HepG2 (cell line): Measurements from ENCODE around the gene KCNK10. TPM values are rescaled to one million over a fixed set of nuclear protein-coding genes. Genes with fewer than 3 reads are reported as not detected.

Experiments
- ATAC-seq: fragments of 200-7000 bp; cut with Tn5 transposase; 3 replicates; pipeline ENCODE4 v1.9.1; 2020; ENCODE audit warnings: mild to moderate bottlenecking, moderate library complexity
- BruUV-seq: library from RNA; stranded (reverse); fragments of 400-500 nt; replicated peaks from 2 replicates; lab custom pipeline; 2021; lab: Mats Ljungman, UMichigan
- CTCF ChIA-PET: fragments of 300-600 bp; formaldehyde crosslinking; extraction: SDS; loops from one replicate; lab custom pipeline; 2021; ENCODE audit warnings: low total read pairs, inconsistent platforms, low intra/inter-chr PET ratio; lab: Yijun Ruan, JAX
- POLR2A ChIA-PET: fragments of 350-600 bp; sonication (Branson Sonifier 250); formaldehyde crosslinking; loops from one replicate; lab custom pipeline; 2020; ENCODE audit warnings: antibody characterized with exemption, inconsistent platforms; lab: Yijun Ruan, JAX
- DNase-seq: peaks from one replicate; pipeline ENCODE4 v3.0.0-alpha.2; 2015; ENCODE audit warnings: low spot score
- FAIRE-seq: peaks from 3 replicates; lab custom pipeline; 2011; peaks lifted over from hg19 to GRCh38; lab: Jason Lieb, UNC
- H2AFZ ChIP-seq: one replicate; pipeline ENCODE4 v1.6.1; 2011; ENCODE audit warnings: low read length, inconsistent platforms
- H3K27ac ChIP-seq: fragments of 300-600 bp; 3 replicates; pipeline ENCODE4 v1.8.0; 2011; ENCODE audit warnings: mixed run types, mild to moderate bottlenecking, mixed read lengths, low read length, inconsistent platforms; ENCODE audit not compliant: insufficient read depth; ENCODE audit errors: extremely low read length
- H3K27me3 ChIP-seq, 2 experiments: fragments of 200-600 bp in 1 of 2; 2 replicates in 1 of 2; 3 replicates in 1 of 2; pipeline versions ENCODE4 v1.6.0 to v1.8.0; 2011; ENCODE audit warnings: low read length in 2 of 2, mild to moderate bottlenecking in 2 of 2, moderate library complexity in 2 of 2, inconsistent platforms in 1 of 2; ENCODE audit not compliant: insufficient read depth in 2 of 2, control insufficient read depth in 1 of 2
- H3K36me3 ChIP-seq, 2 experiments: fragments of 200-600 bp in 1 of 2; replicated peaks in 1 of 2; 2 replicates in 1 of 2; 3 replicates in 1 of 2; pipeline versions ENCODE4 v1.5.1 to v1.8.0; 2011; ENCODE audit warnings: low read length in 2 of 2, inconsistent platforms in 1 of 2; ENCODE audit not compliant: insufficient read depth in 2 of 2, control insufficient read depth in 1 of 2
- H3K4me1 ChIP-seq: 2 replicates; pipeline ENCODE4 v1.5.1; 2012; ENCODE audit warnings: low read length, inconsistent platforms; ENCODE audit not compliant: insufficient read depth
- H3K4me2 ChIP-seq: 2 replicates; pipeline ENCODE4 v1.6.0; 2011; ENCODE audit warnings: low read depth, low read length, inconsistent platforms
- H3K4me3 ChIP-seq, 3 experiments: fragments of 200-600 bp in 1 of 3; sonication (generic), shearing (Covaris generic) in 1 of 3; replicated peaks in 1 of 3; 2 replicates each; pipeline ENCODE4 v1.5.1; 2011 to 2016; ENCODE audit warnings: low read length in 3 of 3, inconsistent platforms in 2 of 3, low read depth in 2 of 3, mild to moderate bottlenecking in 2 of 3, control low read depth in 1 of 3, mixed read lengths in 1 of 3; ENCODE audit not compliant: insufficient read depth in 1 of 3
- H3K79me2 ChIP-seq: one replicate; pipeline ENCODE4 v1.6.1; 2011; ENCODE audit warnings: low read length, inconsistent platforms; ENCODE audit not compliant: insufficient read depth
- H3K9ac ChIP-seq: 2 replicates; pipeline ENCODE4 v1.6.0; 2011; ENCODE audit warnings: mild to moderate bottlenecking, low read depth, low read length, inconsistent platforms; ENCODE audit not compliant: insufficient read depth
- H3K9me3 ChIP-seq: 2 replicates; pipeline ENCODE4 v1.5.1; 2012; ENCODE audit warnings: mild to moderate bottlenecking, low read length
- H4K20me1 ChIP-seq: 2 replicates; pipeline ENCODE4 v1.6.0; 2011; ENCODE audit warnings: inconsistent platforms, mild to moderate bottlenecking, low read length, moderate library complexity; ENCODE audit not compliant: insufficient read depth
- ARID4A ChIP-seq: sonication (generic); formaldehyde crosslinking; IDR thresholded peaks from 2 replicates; pipeline ENCODE4 v1.5.0; 2020; ENCODE audit warnings: mild to moderate bottlenecking, missing genetic modification reagents, borderline replicate concordance
- FOXA3 ChIP-seq: IDR thresholded peaks from 2 replicates; pipeline ENCODE4 v1.6.1; 2016; ENCODE audit warnings: missing genetic modification reagents, missing compliant biosample characterization
- GABPB1 ChIP-seq: IDR thresholded peaks from 2 replicates; pipeline ENCODE4 v1.6.1; 2016; ENCODE audit warnings: mild to moderate bottlenecking, missing genetic modification reagents, moderate library complexity, missing compliant biosample characterization
- NR3C1 ChIP-seq: sonication (generic); formaldehyde crosslinking; IDR thresholded peaks from 2 replicates; pipeline ENCODE4 v1.4.0; 2020; ENCODE audit warnings: missing genetic modification reagents
- RBFOX2 ChIP-seq: fragments of 200-400 bp; formaldehyde crosslinking; IDR thresholded peaks from 2 replicates; pipeline ENCODE4 v1.6.1; 2017; ENCODE audit warnings: low read depth, mild to moderate bottlenecking, low read length
- ZFP36L2 ChIP-seq: sonication (generic); formaldehyde crosslinking; IDR thresholded peaks from 2 replicates; pipeline ENCODE4 v1.4.0; 2020; ENCODE audit warnings: missing genetic modification reagents
- ZFY ChIP-seq: sonication (generic); formaldehyde crosslinking; IDR thresholded peaks from 2 replicates; pipeline ENCODE4 v1.4.0; 2020; ENCODE audit warnings: missing genetic modification reagents
- ZKSCAN1 ChIP-seq: fragments of 150-350 bp; IDR thresholded peaks from 2 replicates; pipeline ENCODE4 v1.6.1; 2014; ENCODE audit warnings: low read length
- ZMYM3 ChIP-seq: sonication (generic); formaldehyde crosslinking; IDR thresholded peaks from 2 replicates; pipeline ENCODE4 v1.5.1; 2020; ENCODE audit warnings: mild to moderate bottlenecking, missing genetic modification reagents
- ZNF577 ChIP-seq: sonication (generic); formaldehyde crosslinking; IDR thresholded peaks from 2 replicates; pipeline ENCODE4 v1.4.0; 2020; ENCODE audit warnings: mild to moderate bottlenecking, low read depth, missing genetic modification reagents, borderline replicate concordance
- ZNF678 ChIP-seq: sonication (generic); formaldehyde crosslinking; IDR thresholded peaks from 2 replicates; pipeline ENCODE4 v1.4.0; 2020; ENCODE audit warnings: mild to moderate bottlenecking, missing genetic modification reagents
- WGBS: methylation state at CpG from one replicate; pipeline ENCODE4 v1.1.6; 2017; ENCODE audit warnings: low lambda C conversion rate; 5-methylcytosine and 5-hydroxymethylcytosine counted together
- in situ Hi-C: cut with HindIII; loops from 2 replicates; pipeline ENCODE4 v1.10.0; 2017; ENCODE audit warnings: low pct_unique_long_range_greater_than_20kb; ENCODE audit not compliant: extremely low pct_ligation_motif_present
- intact Hi-C: fragments of 100-400 bp; cut with micrococcal nuclease; formaldehyde crosslinking; loops from one replicate; pipeline ENCODE4 v1.10.0; 2022; ENCODE audit not compliant: unreplicated experiment
- polyA plus RNA-seq, 8 experiments: library from polyadenylated mRNA; depleted of rRNA in 3 of 8; stranded (reverse) in 7 of 8; unstranded in 1 of 8; fragments of >200 nt; fragmentation: Illumina TruSeq in 4 of 8; extraction: Trizol in 4 of 8; gene quantifications; 2 replicates each; pipeline versions ENCODE4 v1.2.1 to v1.2.3, GENCODE V29; 2011 to 2016; ENCODE audit warnings: low read depth in 4 of 8, missing spikeins in 1 of 8, mixed read lengths in 1 of 8; ENCODE audit not compliant: insufficient read depth in 1 of 8
- total RNA-seq, 5 experiments: library from RNA; depleted of rRNA; stranded (reverse); fragments of >200 nt; fragmentation: Illumina TruSeq; extraction: Trizol; gene quantifications; 2 replicates each; pipeline ENCODE4 v1.2.3, GENCODE V29; 2016; ENCODE audit warnings: low read depth in 1 of 5
- TF ChIP-seq, protein P1 (sequence below): sonication (generic); formaldehyde crosslinking; IDR thresholded peaks from 2 replicates; pipeline ENCODE4 v1.9.0; 2021; ENCODE audit warnings: missing genetic modification reagents, mild to moderate bottlenecking, borderline replicate concordance
- TF ChIP-seq, protein P2 (sequence below): sonication (generic); formaldehyde crosslinking; IDR thresholded peaks from 2 replicates; pipeline ENCODE4 v1.4.0; 2020; ENCODE audit warnings: mild to moderate bottlenecking, missing genetic modification reagents, borderline replicate concordance

The KCNK10 gene
- total and polyA plus RNA-seq, 2 of the 13 experiments (the other 11 are each of a cell fraction or from before 2014, with no cell fraction given) = not detected

DNA sequence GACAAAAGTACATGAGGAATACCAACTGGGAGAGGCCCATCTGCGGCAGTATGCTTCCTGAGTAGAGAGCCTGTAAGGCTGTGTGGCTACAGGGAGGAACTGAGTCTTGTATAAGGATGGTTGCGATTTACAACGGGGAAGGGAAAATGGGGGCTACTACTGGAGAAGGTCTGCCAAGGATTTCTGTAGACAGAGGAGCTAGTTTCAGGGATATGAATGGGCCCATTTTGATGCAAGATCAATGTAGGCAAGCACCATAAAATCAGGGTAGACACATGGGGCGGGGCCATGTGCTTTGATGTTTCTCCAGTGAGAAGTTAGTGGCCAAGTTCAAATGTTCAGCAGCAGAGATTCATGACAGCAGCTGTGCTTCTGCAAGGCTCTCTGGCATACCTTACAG is 168.7 kb downstream of the KCNK10 start:
- POLR2A ChIA-PET = no interaction called here
- Histone ChIP-seq H3K4me2 (no peak overlapping the region), H3K27ac (no peak overlapping the region), H3K9me3 (no peaks in the 10 kb centered on the region), H3K9ac (no peak overlapping the region), H3K4me3 (no peak overlapping the region), H3K4me1 (no peaks in the 10 kb centered on the region), H3K36me3 (no peaks in the 10 kb centered on the region), H3K27me3 (peaks cover 0 to 4% of the 10 kb centered on the region in 2 experiments; a peak in 2 of 5 replicates), H4K20me1 (no peaks in the 10 kb centered on the region), H3K79me2 (no peaks in the 10 kb centered on the region), H2AFZ (no peak overlapping the region)
- TF ChIP-seq ZFP36L2 (CRISPR knock-in tag) (no peak), ZFY (CRISPR knock-in tag) (no peak), ZNF577 (CRISPR knock-in tag) (no peak), FOXA3 (CRISPR knock-in tag) (no peak), NR3C1 (CRISPR knock-in tag) (no peak), ARID4A (CRISPR knock-in tag) (no peak), GABPB1 (CRISPR knock-in tag) (no peak), ZMYM3 (CRISPR knock-in tag) (no peak), RBFOX2 (no peak), ZNF678 (CRISPR knock-in tag) (no peak), ZKSCAN1 (no peak)
- TF ChIP-seq, protein P1, sequence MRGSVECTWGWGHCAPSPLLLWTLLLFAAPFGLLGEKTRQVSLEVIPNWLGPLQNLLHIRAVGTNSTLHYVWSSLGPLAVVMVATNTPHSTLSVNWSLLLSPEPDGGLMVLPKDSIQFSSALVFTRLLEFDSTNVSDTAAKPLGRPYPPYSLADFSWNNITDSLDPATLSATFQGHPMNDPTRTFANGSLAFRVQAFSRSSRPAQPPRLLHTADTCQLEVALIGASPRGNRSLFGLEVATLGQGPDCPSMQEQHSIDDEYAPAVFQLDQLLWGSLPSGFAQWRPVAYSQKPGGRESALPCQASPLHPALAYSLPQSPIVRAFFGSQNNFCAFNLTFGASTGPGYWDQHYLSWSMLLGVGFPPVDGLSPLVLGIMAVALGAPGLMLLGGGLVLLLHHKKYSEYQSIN (CRISPR knock-in tag) = no peak
- TF ChIP-seq, protein P2, sequence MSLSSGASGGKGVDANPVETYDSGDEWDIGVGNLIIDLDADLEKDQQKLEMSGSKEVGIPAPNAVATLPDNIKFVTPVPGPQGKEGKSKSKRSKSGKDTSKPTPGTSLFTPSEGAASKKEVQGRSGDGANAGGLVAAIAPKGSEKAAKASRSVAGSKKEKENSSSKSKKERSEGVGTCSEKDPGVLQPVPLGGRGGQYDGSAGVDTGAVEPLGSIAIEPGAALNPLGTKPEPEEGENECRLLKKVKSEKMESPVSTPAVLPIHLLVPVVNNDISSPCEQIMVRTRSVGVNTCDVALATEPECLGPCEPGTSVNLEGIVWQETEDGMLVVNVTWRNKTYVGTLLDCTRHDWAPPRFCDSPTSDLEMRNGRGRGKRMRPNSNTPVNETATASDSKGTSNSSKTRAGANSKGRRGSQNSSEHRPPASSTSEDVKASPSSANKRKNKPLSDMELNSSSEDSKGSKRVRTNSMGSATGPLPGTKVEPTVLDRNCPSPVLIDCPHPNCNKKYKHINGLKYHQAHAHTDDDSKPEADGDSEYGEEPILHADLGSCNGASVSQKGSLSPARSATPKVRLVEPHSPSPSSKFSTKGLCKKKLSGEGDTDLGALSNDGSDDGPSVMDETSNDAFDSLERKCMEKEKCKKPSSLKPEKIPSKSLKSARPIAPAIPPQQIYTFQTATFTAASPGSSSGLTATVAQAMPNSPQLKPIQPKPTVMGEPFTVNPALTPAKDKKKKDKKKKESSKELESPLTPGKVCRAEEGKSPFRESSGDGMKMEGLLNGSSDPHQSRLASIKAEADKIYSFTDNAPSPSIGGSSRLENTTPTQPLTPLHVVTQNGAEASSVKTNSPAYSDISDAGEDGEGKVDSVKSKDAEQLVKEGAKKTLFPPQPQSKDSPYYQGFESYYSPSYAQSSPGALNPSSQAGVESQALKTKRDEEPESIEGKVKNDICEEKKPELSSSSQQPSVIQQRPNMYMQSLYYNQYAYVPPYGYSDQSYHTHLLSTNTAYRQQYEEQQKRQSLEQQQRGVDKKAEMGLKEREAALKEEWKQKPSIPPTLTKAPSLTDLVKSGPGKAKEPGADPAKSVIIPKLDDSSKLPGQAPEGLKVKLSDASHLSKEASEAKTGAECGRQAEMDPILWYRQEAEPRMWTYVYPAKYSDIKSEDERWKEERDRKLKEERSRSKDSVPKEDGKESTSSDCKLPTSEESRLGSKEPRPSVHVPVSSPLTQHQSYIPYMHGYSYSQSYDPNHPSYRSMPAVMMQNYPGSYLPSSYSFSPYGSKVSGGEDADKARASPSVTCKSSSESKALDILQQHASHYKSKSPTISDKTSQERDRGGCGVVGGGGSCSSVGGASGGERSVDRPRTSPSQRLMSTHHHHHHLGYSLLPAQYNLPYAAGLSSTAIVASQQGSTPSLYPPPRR (CRISPR knock-in tag) = no peak
- FAIRE-seq (no peak), DNase-seq (no peak), ATAC-seq (no peak)
- in situ Hi-C loops (no loop called here), intact Hi-C loops (no loop called here)
- no TSS peak for BruUV-seq
- 54% methylated on average over 4 of the region's 4 CpGs for WGBS
- CTCF ChIA-PET = no interaction called here
